HuH-7 (cell line): ENCODE data around the gene ZNF132.
"Not testable (repeated sequence)": the region's sequence is repeated elsewhere in the genome, so short reads cannot be mapped to it uniquely, and the experiment has no call there.

ENCODE experiments used
- DNase-seq: peaks from one replicate; pipeline ENCODE4 v3.0.0; 2011; ENCODE audit warnings: low spot score

Gene ZNF132

DNA sequence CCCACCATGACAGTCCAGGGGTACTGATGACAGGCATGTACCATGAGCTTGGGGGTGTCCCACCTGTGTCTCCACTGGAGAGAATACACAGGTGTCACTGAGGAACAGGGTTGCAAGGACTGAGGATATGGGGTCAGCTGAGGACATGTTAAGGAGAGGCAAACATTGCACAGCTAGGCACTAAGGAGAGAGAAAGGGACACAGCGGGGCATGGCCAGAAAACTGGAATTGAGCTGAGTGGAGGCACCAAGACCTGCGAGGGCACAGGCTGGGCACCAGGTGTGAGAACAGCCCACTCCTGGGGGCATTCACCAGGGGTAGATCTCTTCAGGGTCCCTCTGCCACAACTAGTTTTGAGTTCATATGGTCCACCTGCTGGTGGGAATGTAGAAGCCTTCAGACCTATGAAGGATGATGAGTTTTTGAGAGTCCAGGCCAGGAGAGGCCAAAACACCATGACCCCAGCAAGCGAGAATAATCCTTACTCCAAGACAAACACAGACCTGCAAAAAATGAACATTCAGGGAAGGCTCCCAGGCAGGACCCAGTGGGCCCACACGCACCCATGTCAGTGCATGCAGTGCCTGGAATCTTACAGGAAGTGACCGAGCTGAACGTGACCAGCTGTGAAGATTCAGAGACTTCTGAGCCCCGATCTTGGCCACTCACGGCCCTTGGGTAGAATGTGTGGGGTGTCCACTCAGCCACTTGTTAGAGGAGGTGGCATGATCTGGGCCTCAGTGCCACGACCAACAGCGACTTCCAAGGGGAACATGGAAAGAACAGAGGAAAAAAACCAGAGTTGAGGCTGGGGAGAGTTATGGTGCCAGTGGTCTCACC, 32.9 kb downstream of the ZNF132 start:
- DNase-seq: no peak

GRCh38 chr19:58403920-58404478, 36.0 kb downstream of the ZNF132 start:
- DNase-seq: not testable (repeated sequence)

- DNase-seq: no peak
These were observed 38.0 kb downstream of the ZNF132 start for GRCh38 chr19:58401840-58402421.

- peak; percentile 98 for DNase-seq
These were observed 38.8 kb downstream of the ZNF132 start for GRCh38 chr19:58400916-58401839.

GRCh38 chr19:58400316-58400915, 39.5 kb downstream of the ZNF132 start:
- DNase-seq: no peak

DNA sequence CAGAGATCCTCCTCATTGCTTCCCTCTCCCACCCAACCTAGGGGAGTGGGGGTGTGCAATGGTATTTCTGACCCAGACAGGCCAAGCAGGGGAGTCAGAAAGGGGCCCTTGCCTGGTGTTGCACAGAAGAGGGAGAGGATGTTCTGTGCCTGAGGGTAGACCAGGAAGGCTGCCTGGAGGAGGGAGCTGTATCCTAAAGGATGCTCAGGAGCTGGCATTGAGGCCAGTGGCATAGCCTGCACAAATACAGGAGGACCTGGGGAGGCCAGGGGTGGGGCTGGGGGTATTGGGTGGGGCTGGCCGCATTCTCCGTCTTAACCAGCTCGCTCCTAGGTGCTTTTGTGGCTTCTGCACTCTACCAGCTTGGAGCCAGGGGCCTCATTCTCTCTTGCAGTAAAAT, 40.0 kb downstream of the ZNF132 start:
- no peak for DNase-seq

- DNase-seq: no peak
These were observed 41.4 kb downstream of the ZNF132 start for GRCh38 chr19:58398545-58398944.

DNA sequence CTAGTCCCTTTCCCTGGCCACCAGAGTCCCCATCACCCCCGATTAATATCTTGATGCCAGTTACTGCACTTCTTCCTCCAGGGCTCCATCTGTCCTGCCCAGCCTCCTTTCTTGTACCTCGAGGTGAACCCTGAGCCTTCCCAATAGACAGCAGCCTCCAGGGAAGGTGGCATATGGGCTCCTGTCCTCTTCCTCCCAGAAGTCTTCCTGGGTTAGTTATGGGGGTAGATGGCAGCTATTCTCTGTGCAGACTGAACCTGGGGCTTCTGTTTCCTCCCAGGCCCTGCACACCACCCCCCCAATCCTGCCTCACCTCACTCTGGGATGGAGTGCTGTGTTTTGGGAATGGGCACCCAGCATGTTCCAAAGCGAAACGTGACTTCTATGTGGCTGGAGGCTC, 41.9 kb downstream of the ZNF132 start:
- DNase-seq: no peak

GRCh38 chr19:58397533-58398037, 42.4 kb downstream of the ZNF132 start:
- DNase-seq: no peak

GRCh38 chr19:58396691-58397532, 43.0 kb downstream of the ZNF132 start:
- no peak for DNase-seq

GRCh38 chr19:58395979-58396627, 43.9 kb downstream of the ZNF132 start:
- no peak for DNase-seq

DNA sequence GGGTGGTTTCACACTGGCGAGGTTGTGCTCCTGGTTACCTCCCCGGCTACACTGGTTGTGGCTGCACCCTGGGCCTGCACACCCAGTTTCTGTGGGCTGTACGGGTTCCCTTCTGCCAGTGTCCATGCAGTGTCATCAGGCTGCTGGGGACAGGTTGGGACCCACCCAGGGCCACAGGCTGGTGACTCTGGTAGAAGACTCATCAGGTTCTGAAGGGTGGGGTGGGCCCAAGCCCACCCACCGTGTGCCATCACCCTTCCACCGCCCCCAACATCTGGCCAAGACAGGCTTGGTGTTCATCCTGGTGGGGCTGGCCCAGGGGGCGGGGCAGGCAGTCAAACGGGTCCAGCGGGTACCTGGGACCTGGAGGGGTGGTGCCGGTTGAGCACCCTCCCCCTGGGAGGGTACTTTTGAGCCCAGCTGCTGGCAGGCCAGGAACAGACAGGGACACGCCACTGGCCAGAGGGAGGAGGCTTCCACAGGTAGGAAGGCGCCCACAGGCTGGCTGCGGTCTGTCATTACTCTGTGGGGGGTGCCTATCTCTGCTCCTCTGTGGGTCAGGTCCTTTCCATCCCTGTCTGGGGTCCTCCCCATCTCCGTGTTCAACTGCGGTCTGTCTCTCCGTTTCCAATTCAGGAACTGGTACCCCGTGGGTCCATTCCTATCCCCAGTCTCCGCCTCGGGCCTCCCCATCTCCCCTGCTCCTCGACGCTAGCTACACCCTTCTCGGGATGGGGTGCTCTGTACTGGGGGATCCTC, 44.6 kb downstream of the ZNF132 start, which contains the start of gene RNF225:
TSS of gene RNF225 (plus strand) at position 437 of the 759 bp plus-strand sequence. CDS start 434 bp downstream, outside the sequence.
- DNase-seq: no peak

- DNase-seq: no peak
These were observed 45.1 kb downstream of the ZNF132 start for GRCh38 chr19:58394821-58395219.

DNA sequence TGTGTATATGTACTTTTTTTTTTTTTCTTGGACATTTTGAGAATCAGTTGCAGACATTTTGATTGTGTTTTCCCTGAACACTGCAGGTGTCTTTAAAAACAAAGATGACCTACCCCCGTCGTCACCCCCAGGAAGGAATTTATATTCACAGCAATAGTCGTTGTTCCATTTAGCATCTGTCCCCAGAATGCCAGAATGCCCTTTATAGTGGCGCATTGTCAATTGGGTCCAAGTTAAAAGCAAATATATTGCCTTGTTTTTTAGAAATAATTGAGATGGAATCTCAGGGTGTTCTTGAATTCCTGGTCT, 46.3 kb downstream of the ZNF132 start:
- DNase-seq: no peak

DNA sequence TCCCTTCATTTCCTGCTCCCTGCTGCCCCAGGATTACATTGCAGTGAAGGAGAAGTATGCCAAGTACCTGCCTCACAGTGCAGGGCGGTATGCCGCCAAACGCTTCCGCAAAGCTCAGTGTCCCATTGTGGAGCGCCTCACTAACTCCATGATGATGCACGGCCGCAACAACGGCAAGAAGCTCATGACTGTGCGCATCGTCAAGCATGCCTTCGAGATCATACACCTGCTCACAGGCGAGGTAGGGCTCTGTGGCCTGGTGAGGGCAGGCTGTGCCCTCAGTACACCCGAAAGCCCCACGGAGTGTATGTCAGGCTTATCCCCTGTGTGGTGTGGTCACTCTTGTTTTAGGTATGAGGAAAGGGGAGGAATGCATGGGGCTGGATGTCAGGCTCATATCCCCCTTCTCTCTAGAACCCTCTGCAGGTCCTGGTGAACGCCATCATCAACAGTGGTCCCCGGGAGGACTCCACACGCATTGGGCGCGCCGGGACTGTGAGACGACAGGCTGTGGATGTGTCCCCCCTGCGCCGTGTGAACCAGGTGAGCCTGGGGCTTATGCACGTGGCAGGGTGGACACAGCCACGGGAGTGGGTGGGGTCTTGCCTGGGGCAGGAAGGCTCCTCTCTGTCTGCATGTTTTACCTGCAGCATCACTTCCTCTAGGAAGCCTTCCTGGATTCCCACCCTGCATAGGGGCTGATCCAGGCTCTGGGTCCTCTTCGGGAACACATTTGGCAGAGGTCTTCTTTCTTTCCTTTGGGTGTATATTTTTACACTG, 46.8 kb downstream of the ZNF132 start:
- DNase-seq: no peak

GRCh38 chr19:58388175-58388526, 51.8 kb downstream of the ZNF132 start:
- no peak for DNase-seq

- DNase-seq: no peak
These were observed 52.4 kb downstream of the ZNF132 start for GRCh38 chr19:58387338-58388174.
